AG10803 (cell line): Measurements from ENCODE around the gene OGFOD3.

Experiments
- DNase-seq: peaks from one replicate; pipeline ENCODE4 v3.0.0; 2010; ENCODE audit warnings: low read depth
- H3K4me3 ChIP-seq: 2 replicates; pipeline ENCODE4 v1.5.1; 2011; ENCODE audit warnings: mild to moderate bottlenecking, low read length, control low read depth
- CTCF ChIP-seq: conservative IDR thresholded peaks from 2 replicates; pipeline ENCODE4 v1.5.1; 2011; ENCODE audit warnings: mild to moderate bottlenecking, low read length, control low read depth, inconsistent platforms

The OGFOD3 gene

GRCh38 chr17:82390015-82390859, 28.1 kb downstream of the OGFOD3 start:
- no peak for DNase-seq
- no peak for TF ChIP-seq CTCF
- H3K4me3 ChIP-seq = no peak overlapping the region

DNA sequence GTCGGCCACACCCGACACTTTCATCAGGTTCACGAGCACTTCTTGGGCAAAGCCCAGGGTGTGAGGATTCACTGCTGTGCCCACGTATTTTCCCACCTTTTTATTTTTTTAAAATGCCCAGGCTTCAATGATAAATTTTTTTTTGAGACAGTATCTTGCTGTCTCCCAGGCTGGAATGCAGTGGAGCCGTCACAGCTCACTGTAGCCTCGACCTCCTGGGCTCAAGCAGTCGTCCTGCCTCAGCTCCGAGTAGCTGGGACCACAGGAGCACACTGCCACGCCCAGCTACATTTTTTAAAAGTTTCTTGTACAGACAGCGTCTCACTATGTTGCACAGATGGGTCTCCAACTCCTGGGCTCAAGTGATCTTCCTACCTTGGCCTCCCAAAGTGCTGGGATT, 29.0 kb downstream of the OGFOD3 start:
- no peak for DNase-seq
- no peak for TF ChIP-seq CTCF
- no peak overlapping the region for H3K4me3 ChIP-seq

GRCh38 chr17:82388922-82389283, 29.5 kb downstream of the OGFOD3 start:
- TF ChIP-seq CTCF = no peak

DNA sequence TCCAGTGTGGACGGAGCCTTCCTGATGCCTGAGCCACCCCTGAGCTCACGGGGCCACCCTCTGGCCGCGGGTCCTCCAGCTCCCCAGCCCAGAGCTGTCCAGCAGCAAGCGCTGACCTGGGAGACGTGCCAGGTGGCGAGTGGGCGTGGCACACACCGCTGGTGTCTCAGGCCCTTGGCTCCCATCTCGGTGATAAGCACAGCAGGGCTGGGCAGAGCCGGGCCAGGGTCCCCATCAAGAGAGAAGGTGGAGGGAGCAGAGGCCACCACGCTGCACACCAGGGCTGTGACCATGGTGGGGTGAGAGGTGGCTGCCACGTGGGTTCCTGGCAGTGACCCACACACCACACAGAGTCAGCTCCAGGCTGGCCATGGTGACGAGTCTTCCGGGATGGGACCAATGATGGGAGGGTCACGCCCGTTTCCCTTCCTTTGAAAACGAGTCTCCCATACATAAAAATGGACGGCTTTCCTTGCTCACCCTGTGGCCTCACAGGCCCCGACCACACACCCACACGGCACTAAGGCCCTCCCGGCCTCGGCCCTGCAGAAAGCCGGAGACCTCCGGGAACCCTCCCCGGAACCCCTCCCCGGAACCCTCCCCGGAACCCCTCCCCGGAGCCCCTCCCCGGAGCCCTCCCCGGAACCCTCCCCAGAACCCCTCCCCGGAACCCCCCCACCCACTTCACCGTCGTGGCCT, 30.0 kb downstream of the OGFOD3 start:
- no peak overlapping the region for H3K4me3 ChIP-seq
- DNase-seq = no peak
- no peak for TF ChIP-seq CTCF

More at GRCh38 chr17:82388922-82389283, 29.5 kb downstream of the OGFOD3 start:
- no peak for DNase-seq
- no peak overlapping the region for H3K4me3 ChIP-seq

DNA sequence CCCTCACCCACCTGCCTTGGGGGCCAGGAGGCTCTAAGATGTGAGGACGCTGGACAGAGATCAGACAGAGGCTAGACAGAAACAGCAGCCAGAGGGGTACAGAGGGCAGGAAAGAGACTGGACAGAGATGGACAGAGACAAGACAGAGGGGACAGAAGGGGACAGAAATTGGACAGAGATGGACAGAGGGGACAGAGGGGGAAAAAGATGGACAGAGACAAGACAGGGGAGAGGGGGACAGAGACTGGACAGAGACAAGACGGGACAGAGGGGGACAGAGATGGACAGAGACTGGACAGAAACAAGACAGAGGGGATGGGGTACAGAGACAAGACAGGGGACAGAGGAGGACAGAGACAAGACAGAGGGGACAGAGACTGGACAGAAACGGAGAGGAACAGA, 30.7 kb downstream of the OGFOD3 start:
- DNase-seq = no peak
- H3K4me3 ChIP-seq = no peak overlapping the region
- TF ChIP-seq CTCF = no peak

- no peak for DNase-seq
- no peak for TF ChIP-seq CTCF
- H3K4me3 ChIP-seq = no peak overlapping the region
These were observed 31.3 kb downstream of the OGFOD3 start for GRCh38 chr17:82386881-82387704.
